Erythroblast (primary cell): ENCODE results near the gene CCNQ.

Source experiments
- GATA1 ChIP-seq: IDR thresholded peaks from 2 replicates; pipeline ENCODE4 v1.6.1; 2011; ENCODE audit warnings: low read depth, mild to moderate bottlenecking, control low read depth, low read length, moderate library complexity
- POLR2A ChIP-seq: IDR thresholded peaks from 2 replicates; pipeline ENCODE4 v1.6.1; 2011; ENCODE audit warnings: mild to moderate bottlenecking, low read length

DNA sequence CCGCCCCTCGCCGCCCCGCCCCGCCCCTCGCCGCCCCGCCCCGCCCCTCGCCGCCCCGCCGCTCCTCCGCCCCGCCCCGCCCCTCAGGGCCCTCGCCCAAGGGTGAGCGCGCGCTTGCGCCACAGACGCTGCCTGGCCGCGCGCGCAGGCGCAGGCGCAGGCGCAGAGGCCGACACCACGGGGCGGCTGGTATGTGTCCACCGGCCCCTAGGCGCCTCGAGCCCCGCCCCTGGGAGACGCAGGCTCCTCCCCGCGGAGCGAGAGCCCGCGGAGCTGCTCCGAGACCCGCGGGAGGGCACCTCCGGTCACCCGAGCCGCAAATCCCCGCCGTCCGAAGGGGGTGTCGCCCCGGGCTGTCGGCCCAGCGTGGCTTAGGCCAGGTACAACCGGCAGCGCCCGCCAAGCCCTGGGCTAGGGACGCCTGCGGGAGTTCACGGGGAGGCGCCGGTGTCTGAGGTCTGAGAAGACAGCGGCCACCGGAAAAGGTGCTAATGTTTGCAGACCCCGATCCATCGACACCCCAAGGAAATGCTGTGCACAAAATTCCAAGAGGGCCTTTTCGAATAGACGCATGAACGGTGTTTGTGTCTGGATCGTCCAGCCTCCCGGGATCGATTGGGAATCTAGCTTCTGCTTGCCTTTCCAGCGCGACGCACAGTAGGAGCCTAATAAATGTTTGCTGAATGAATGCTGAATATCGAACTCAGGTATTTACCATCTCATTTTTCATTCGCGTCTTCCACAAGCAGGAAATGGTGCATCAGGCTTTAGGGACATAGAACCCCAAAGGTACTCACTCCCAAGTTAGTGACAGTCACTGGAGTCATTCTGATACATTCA, 473 bp upstream of the CCNQ start:
- TF ChIP-seq POLR2A, result no peak
- TF ChIP-seq GATA1, result no peak
